SK-N-MC (cell line): ENCODE data around the gene KRT76.

Experiments
- DNase-seq: peaks from one replicate; pipeline ENCODE4 v3.0.0-alpha.2; 2011; ENCODE audit warnings: low read depth, low spot score
- H3K27ac ChIP-seq: fragments of 200-600 bp; sonication (generic); 2 replicates; pipeline ENCODE4 v1.5.1; 2016; ENCODE audit warnings: mixed run types
- H3K36me3 ChIP-seq: fragments of 200-600 bp; sonication (generic); 2 replicates; pipeline ENCODE4 v1.6.1; 2017; ENCODE audit warnings: antibody characterized with exemption, low read length, mixed read lengths; ENCODE audit not compliant: insufficient read depth
- H3K4me3 ChIP-seq: fragments of 200-600 bp; sonication (generic); 2 replicates; pipeline ENCODE4 v1.5.1; 2016
- H3K9ac ChIP-seq: fragments of 200-600 bp; sonication (generic); 2 replicates; pipeline ENCODE4 v1.8.0; 2017; ENCODE audit warnings: mixed run types, mixed read lengths; ENCODE audit not compliant: insufficient read length
- H3K9me3 ChIP-seq: fragments of 200-600 bp; sonication (generic); 2 replicates; pipeline ENCODE4 v1.6.1; 2017; ENCODE audit warnings: low read depth, mild to moderate bottlenecking, antibody characterized with exemption, low read length, moderate library complexity, mixed read lengths
- EZH2 ChIP-seq: fragments of 200-600 bp; sonication (generic); IDR thresholded peaks from one replicate; pipeline ENCODE4 v1.6.1; 2017; ENCODE audit warnings: antibody characterized with exemption
- FOXP2 ChIP-seq: optimal IDR thresholded peaks from 2 replicates; pipeline ENCODE3; 2011; ENCODE audit warnings: mild to moderate bottlenecking, moderate library complexity; ENCODE audit not compliant: insufficient read depth; ENCODE audit errors: extremely low read length, control extremely low read depth
- POLR2AphosphoS5 ChIP-seq: IDR thresholded peaks from 2 replicates; pipeline ENCODE4 v1.6.1; 2012; ENCODE audit warnings: mild to moderate bottlenecking, low read depth, low read length, borderline replicate concordance

Gene KRT76

DNA sequence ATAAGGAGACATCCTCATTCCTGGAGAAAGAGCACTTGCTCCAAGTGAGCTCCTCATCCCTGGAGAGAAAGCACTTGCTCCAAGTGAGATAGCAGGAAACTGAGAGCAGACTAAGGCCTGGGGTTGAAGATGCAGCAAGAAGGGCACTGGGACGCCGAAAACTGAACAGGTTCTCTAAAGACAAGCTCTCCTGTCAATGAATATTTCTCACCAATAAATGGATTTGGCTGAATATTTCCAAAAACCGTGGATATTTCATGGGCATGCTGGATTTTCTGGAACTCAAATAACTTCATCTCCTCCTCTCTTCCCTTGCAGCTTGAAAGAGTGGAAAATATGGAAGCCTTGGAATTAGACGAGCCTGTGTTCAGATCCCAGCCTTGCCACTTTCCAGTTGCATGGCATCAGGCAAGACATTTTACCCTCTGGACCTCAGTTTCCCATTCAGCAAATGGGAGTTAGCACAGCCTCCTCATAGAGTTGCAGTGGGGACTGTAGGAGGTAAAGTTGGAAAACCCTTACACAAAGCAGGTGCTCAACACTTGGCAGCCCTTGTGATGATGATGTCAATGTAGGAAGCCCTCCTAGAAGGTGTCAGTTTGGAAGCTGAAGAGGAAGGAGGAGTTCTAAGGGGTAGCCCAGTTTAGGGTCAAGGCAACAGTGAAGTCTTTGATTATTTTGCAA lies 4.4 kb upstream of the KRT76 start:
- DNase-seq: no peak
- TF ChIP-seq EZH2 (no peak), FOXP2 (no peak), POLR2AphosphoS5 (no peak)
- Histone ChIP-seq H3K36me3 (no peaks in the 10 kb centered on the region), H3K9ac (no peak overlapping the region), H3K4me3 (no peak overlapping the region), H3K27ac (no peak overlapping the region), H3K9me3 (no peaks in the 10 kb centered on the region)

DNA sequence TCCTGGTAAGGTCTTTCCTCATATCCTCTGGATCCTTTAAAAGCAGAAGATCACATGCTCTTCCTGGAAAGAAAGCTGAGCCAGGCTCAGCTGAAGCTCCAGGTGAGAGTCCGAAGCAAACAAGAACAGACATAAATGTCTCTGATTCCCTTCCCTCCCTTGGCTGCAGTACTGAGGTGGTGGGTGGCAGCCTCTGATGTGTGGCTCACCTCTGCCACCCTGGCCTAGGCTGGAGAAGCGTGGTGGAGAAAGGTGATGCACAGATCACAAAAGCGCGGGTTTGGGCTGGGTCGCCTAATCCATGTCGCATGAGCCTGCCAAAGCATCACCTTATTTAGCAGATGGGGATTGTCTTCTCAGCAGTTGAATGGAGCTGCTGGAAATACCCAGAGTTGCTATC lies 2.8 kb upstream of the KRT76 start:
- Histone ChIP-seq H3K9me3 (no peaks in the 10 kb centered on the region), H3K9ac (no peak overlapping the region), H3K4me3 (no peak overlapping the region), H3K36me3 (no peaks in the 10 kb centered on the region), H3K27ac (no peak overlapping the region)
- DNase-seq: no peak
- TF ChIP-seq POLR2AphosphoS5 (no peak), EZH2 (no peak), FOXP2 (no peak)

DNA sequence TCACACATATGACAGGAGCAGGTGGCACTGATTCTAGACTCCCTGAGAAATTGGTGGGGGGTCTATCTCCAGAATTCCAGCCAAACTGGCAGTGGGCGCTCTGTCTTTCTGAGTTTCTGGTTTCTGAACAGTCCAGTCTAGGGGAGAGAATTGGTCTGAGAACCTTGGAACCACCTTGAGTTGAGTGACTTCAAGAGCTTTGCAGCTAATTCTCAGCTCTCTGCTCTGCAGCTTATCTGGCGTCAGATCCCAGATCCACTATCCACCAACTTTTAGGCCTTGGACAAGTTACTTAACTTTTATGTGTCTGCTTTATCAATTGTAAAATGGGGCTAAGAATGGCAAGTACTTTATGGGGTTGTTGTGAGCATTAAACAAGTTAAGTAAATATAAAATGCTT lies 1.7 kb upstream of the KRT76 start:
- no peak overlapping the region for H3K27ac ChIP-seq
- no peaks in the 10 kb centered on the region for H3K9me3 ChIP-seq
- H3K9ac ChIP-seq: no peak overlapping the region
- TF ChIP-seq POLR2AphosphoS5 (no peak), EZH2 (no peak), FOXP2 (no peak)
- no peaks in the 10 kb centered on the region for H3K36me3 ChIP-seq
- no peak overlapping the region for H3K4me3 ChIP-seq
- no peak for DNase-seq

DNA sequence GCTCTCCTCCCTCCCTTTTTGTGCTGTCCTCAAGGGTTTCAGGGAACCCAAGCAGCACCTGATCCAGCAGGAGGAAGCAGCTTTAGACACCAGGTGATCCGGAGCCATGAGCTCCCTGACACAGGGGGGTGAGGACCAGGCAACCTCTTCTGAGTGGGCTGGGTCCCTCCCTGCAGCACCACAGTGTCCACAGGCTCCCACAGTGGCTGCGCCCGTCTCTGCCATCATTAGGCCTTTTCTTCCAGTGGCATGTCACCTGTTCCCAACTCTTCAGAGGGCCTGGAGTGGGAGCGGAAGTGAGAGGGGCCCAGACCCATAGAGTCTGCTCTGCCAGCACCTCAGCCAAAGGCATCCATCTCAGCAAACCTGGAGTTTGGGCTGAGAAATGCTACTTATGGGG lies 421 bp upstream of the KRT76 start:
- TF ChIP-seq EZH2: no peak
- no peak for TF ChIP-seq POLR2AphosphoS5
- no peak for TF ChIP-seq FOXP2
- H3K36me3 ChIP-seq: no peaks in the 10 kb centered on the region
- H3K4me3 ChIP-seq: no peak overlapping the region

DNA sequence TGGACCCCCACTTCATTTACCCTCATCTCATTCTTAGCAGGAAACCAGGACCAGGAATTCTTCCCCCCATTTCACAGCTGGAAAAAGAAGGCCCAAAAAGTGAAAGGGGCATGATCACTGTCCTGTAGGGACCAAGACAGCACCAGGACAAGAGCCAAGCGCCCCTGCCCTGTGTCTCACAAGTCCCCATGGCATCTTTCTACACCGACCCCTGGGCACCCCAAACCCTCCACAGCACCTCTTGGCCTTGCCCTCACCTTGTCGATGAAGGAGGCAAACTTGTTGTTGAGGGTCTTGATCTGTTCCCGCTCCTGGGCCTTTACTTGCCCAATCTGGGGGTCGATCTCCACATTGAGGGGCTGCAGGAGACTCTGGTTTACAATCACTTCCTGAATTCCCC lies 710 bp downstream of the KRT76 start:
- Histone ChIP-seq H3K36me3 (no peaks in the 10 kb centered on the region), H3K27ac (no peak overlapping the region), H3K9ac (no peak overlapping the region), H3K9me3 (no peaks in the 10 kb centered on the region), H3K4me3 (no peak overlapping the region)
- TF ChIP-seq POLR2AphosphoS5 (no peak), EZH2 (no peak), FOXP2 (no peak)
- no peak for DNase-seq

More for the DNA sequence above, 421 bp upstream of the KRT76 start:
- DNase-seq: no peak
- H3K9me3 ChIP-seq: no peaks in the 10 kb centered on the region
- H3K27ac ChIP-seq: no peak overlapping the region
- H3K9ac ChIP-seq: no peak overlapping the region

DNA sequence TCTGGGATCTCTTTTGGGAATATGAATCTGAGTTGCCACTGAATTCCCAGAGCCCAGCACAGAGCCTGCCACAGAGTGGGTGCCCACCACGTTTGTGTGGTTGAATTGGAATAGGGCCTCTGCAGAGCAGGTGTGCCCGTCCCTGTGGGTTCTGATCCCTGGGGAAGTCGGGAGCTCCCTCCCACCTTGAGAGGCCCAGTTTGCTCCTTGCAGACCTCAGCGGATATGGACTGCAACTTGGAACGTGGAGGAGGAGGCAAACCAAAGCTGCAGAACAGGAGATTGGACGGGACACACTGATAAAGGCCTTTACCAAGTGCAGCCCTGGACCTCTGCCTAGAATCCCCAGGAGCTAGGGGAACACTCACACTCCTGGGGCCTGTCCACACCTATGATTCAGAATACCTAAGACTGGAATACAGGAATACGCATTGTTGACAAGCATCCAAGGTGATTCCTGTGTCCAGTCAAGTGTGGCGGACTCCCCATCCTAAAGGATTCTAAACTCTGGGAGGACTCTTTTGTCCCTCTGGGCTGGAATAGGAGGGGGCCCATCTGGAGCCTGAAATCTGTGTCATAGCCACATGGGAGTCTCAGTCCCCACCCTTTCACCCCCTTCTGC lies 2.4 kb downstream of the KRT76 start:
- no peak for DNase-seq
- Histone ChIP-seq H3K4me3 (no peak overlapping the region), H3K27ac (no peak overlapping the region), H3K9ac (no peak overlapping the region), H3K9me3 (no peaks in the 10 kb centered on the region), H3K36me3 (no peaks in the 10 kb centered on the region)
- TF ChIP-seq EZH2: no peak
- TF ChIP-seq POLR2AphosphoS5: no peak
- TF ChIP-seq FOXP2: no peak

DNA sequence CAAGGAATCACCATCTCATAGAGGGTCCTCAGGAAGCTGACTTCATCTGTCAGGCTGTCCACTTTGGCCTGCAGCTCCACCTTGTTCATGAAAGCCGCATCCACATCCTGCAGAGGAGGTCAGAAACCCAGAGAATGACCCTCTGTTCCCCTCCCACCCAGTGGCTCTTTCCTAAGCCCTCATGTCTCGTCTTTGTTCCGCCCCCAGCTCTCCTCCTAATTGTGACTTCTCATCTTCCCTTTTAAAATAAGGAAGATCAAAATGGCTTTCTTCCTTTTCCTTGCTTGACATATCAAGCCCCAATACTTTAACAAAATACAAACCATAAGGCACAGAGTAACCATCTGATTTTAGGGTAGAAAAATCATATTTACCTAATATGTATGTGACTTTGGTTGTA lies 4.4 kb downstream of the KRT76 start:
- Histone ChIP-seq H3K27ac (no peak overlapping the region), H3K9me3 (no peaks in the 10 kb centered on the region), H3K9ac (no peak overlapping the region), H3K36me3 (no peaks in the 10 kb centered on the region), H3K4me3 (no peak overlapping the region)
- DNase-seq: no peak
- TF ChIP-seq POLR2AphosphoS5: no peak
- TF ChIP-seq EZH2: no peak
- no peak for TF ChIP-seq FOXP2

DNA sequence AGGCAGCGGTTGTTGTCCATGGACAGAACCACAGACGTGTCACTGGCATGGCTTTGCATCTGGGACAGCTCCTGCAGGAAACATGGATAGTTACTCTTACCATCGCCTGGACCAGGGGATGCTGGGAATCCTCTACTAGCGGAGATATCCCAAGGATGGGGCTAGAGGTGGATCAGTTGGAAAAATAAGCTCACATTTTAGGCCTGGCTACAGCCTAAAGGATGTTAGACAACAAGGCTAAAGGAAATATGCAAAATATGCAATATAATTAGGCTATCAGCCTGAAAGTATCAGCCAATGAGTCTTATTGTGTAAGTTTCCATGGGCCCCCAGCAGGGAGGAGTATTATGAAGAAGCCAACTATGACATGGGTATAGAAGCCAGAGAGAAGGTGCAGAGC lies 5.0 kb downstream of the KRT76 start:
- TF ChIP-seq POLR2AphosphoS5 (no peak), FOXP2 (no peak), EZH2 (no peak)

DNA sequence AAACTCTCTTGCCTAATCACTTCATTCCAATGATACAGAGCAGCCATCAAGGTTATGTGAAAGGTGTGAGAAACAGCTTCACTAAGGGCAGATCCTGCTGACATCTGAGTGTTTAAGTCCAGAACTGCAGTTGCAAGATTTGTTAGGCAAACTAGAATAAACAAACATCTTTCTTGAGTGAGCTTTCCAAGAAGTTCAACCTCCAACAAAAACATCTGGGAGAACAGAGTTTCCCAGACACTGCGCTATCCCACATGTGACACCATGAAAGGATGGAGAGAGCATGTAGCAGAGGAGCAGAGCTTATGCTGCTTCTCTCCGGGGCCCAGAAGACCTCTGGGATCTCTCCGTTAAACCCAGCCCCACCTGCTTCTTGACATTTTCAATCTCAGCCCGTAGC lies 5.6 kb downstream of the KRT76 start:
- no peaks in the 10 kb centered on the region for H3K9me3 ChIP-seq
- H3K36me3 ChIP-seq: no peaks in the 10 kb centered on the region
- no peak overlapping the region for H3K9ac ChIP-seq
- TF ChIP-seq EZH2: no peak
- no peak for TF ChIP-seq POLR2AphosphoS5
- no peak for TF ChIP-seq FOXP2
- H3K4me3 ChIP-seq: no peak overlapping the region
- no peak overlapping the region for H3K27ac ChIP-seq
- DNase-seq: no peak

More for the DNA sequence above, 5.0 kb downstream of the KRT76 start:
- Histone ChIP-seq H3K4me3 (no peak overlapping the region), H3K9ac (no peak overlapping the region), H3K36me3 (no peaks in the 10 kb centered on the region), H3K9me3 (no peaks in the 10 kb centered on the region), H3K27ac (no peak overlapping the region)
- no peak for DNase-seq
